ENCODE results near the gene ANKRD28.
A peak's percentile ranks its signal among the peaks of the same experiment; 100 is the strongest.

Gene ANKRD28

GRCh38 chr3:15633159-15633558 lies 164.6 kb downstream of the ANKRD28 start:
- no peak overlapping the region for H3K4me2 ChIP-seq (ENCODE audit: low read depth, low read length)
- H3K79me2 ChIP-seq (ENCODE audit: low read length): no peaks in the 10 kb centered on the region
- no peak overlapping the region for H3K4me3 ChIP-seq (ENCODE audit: low read length)
- H3K9me3 ChIP-seq (replicated peaks; ENCODE audit: insufficient read depth, low read length): no peaks in the 10 kb centered on the region
- no peak overlapping the region for H3K27ac ChIP-seq (ENCODE audit: low read length)
- H3K4me1 ChIP-seq (ENCODE audit: low read length): peaks cover 22% of the 10 kb centered on the region
- no peak overlapping the region for H3K9ac ChIP-seq (ENCODE audit: low read length)
- TF ChIP-seq EZH2phosphoT487 (IDR thresholded peaks at IDR 0.05; ENCODE audit: low read length) (no peak), CTCF (IDR thresholded peaks at IDR 0.05; ENCODE audit: low read length) (no peak), EZH2 (optimal IDR thresholded peaks at IDR 0.05; ENCODE audit: low read depth, low read length) (no peak)
- H4K20me1 ChIP-seq (ENCODE audit: insufficient read depth, low read length): no peaks in the 10 kb centered on the region
- no peak for DNase-seq
- H2AFZ ChIP-seq (ENCODE audit: low read length): no peak overlapping the region
- H3K9me2 ChIP-seq (replicated peaks; ENCODE audit: insufficient read depth, low read length): no peaks in the 10 kb centered on the region
- no peaks in the 10 kb centered on the region for H3K36me3 ChIP-seq (replicated peaks; ENCODE audit: insufficient read depth, low read length)
- no peaks in the 10 kb centered on the region for H3K27me3 ChIP-seq (replicated peaks; ENCODE audit: insufficient read depth, low read length)
- peaks cover 10% of the 10 kb centered on the region for H3F3A ChIP-seq (ENCODE audit: insufficient read depth, low read length)

- Histone ChIP-seq H2AFZ (ENCODE audit: low read length) (no peak overlapping the region), H3K36me3 (replicated peaks; ENCODE audit: insufficient read depth, low read length) (no peaks in the 10 kb centered on the region), H3K4me2 (ENCODE audit: low read depth, low read length) (no peak overlapping the region), H4K20me1 (ENCODE audit: insufficient read depth, low read length) (no peaks in the 10 kb centered on the region), H3K79me2 (ENCODE audit: low read length) (no peaks in the 10 kb centered on the region), H3K27ac (ENCODE audit: low read length) (no peak overlapping the region), H3K9me2 (replicated peaks; ENCODE audit: insufficient read depth, low read length) (no peaks in the 10 kb centered on the region), H3K4me1 (ENCODE audit: low read length) (peaks cover 12% of the 10 kb centered on the region), H3F3A (ENCODE audit: insufficient read depth, low read length) (peaks cover 2% of the 10 kb centered on the region; the same call in 1 of the 2 replicates), H3K4me3 (ENCODE audit: low read length) (no peak overlapping the region), H3K9ac (ENCODE audit: low read length) (no peak overlapping the region), H3K9me3 (replicated peaks; ENCODE audit: insufficient read depth, low read length) (no peaks in the 10 kb centered on the region), H3K27me3 (replicated peaks; ENCODE audit: insufficient read depth, low read length) (no peaks in the 10 kb centered on the region)
- no peak for TF ChIP-seq EZH2phosphoT487 (IDR thresholded peaks at IDR 0.05; ENCODE audit: low read length)
- no peak for DNase-seq
Measured at GRCh38 chr3:15632212-15632580, 165.6 kb downstream of the ANKRD28 start.

GRCh38 chr3:15631426-15632211 lies 166.2 kb downstream of the ANKRD28 start:
- Histone ChIP-seq H2AFZ (ENCODE audit: low read length) (no peak overlapping the region), H3K36me3 (replicated peaks; ENCODE audit: insufficient read depth, low read length) (no peaks in the 10 kb centered on the region), H3K27ac (ENCODE audit: low read length) (no peak overlapping the region), H3F3A (ENCODE audit: insufficient read depth, low read length) (no peaks in the 10 kb centered on the region), H3K9me2 (replicated peaks; ENCODE audit: insufficient read depth, low read length) (no peaks in the 10 kb centered on the region), H3K9ac (ENCODE audit: low read length) (no peak overlapping the region), H4K20me1 (ENCODE audit: insufficient read depth, low read length) (no peaks in the 10 kb centered on the region), H3K4me2 (ENCODE audit: low read depth, low read length) (no peak overlapping the region), H3K27me3 (replicated peaks; ENCODE audit: insufficient read depth, low read length) (no peaks in the 10 kb centered on the region), H3K79me2 (ENCODE audit: low read length) (no peaks in the 10 kb centered on the region), H3K9me3 (replicated peaks; ENCODE audit: insufficient read depth, low read length) (no peaks in the 10 kb centered on the region), H3K4me1 (ENCODE audit: low read length) (peaks cover 8% of the 10 kb centered on the region; the same call in 1 of the 2 replicates), H3K4me3 (ENCODE audit: low read length) (no peak overlapping the region)
- no peak for TF ChIP-seq EZH2phosphoT487 (IDR thresholded peaks at IDR 0.05; ENCODE audit: low read length)
- no peak for TF ChIP-seq EZH2 (optimal IDR thresholded peaks at IDR 0.05; ENCODE audit: low read depth, low read length)
- DNase-seq: no peak

GRCh38 chr3:15630646-15631350 lies 167.0 kb downstream of the ANKRD28 start:
- H3K27ac ChIP-seq (ENCODE audit: low read length): no peak overlapping the region
- peaks cover 8% of the 10 kb centered on the region; the same call in 1 of the 2 replicates for H3K4me1 ChIP-seq (ENCODE audit: low read length)
- 0 out of 2 replicates have a peak overlapping the region, but pooled peaks have one; percentile 7 for H3K4me3 ChIP-seq (ENCODE audit: low read length)
- H3K27me3 ChIP-seq (replicated peaks; ENCODE audit: insufficient read depth, low read length): no peaks in the 10 kb centered on the region
- 0 out of 2 replicates have a peak overlapping the region, but pooled peaks have one; percentile 10 for H2AFZ ChIP-seq (ENCODE audit: low read length)
- peak overlapping the region; percentile 57 for H3K4me2 ChIP-seq (ENCODE audit: low read depth, low read length)
- H3K9me2 ChIP-seq (replicated peaks; ENCODE audit: insufficient read depth, low read length): no peaks in the 10 kb centered on the region
- H3K79me2 ChIP-seq (ENCODE audit: low read length): no peaks in the 10 kb centered on the region
- H3K9ac ChIP-seq (ENCODE audit: low read length): no peak overlapping the region
- DNase-seq: no peak
- no peaks in the 10 kb centered on the region for H3F3A ChIP-seq (ENCODE audit: insufficient read depth, low read length)
- no peaks in the 10 kb centered on the region for H4K20me1 ChIP-seq (ENCODE audit: insufficient read depth, low read length)
- no peaks in the 10 kb centered on the region for H3K36me3 ChIP-seq (replicated peaks; ENCODE audit: insufficient read depth, low read length)
- TF ChIP-seq EZH2 (optimal IDR thresholded peaks at IDR 0.05; ENCODE audit: low read depth, low read length) (no peak), CTCF (IDR thresholded peaks at IDR 0.05; ENCODE audit: low read length) (no peak), EZH2phosphoT487 (IDR thresholded peaks at IDR 0.05; ENCODE audit: low read length) (no peak)
- no peaks in the 10 kb centered on the region for H3K9me3 ChIP-seq (replicated peaks; ENCODE audit: insufficient read depth, low read length)
